K562 (cell line): ENCODE measurements around the gene CLHC1. TPM values are rescaled to one million over a fixed set of nuclear protein-coding genes. Genes with fewer than 3 reads are reported as not detected.

Experiments
- ARHGAP35 ChIP-seq: fragments of 450-650 bp; IDR thresholded peaks from 2 replicates; pipeline ENCODE4 v1.6.1; 2018; ENCODE audit not compliant: partially characterized antibody
- CSDE1 ChIP-seq, 2 experiments: fragments of 450-650 bp; IDR thresholded peaks; 2 replicates each; pipeline ENCODE4 v1.6.1; 2016; ENCODE audit warnings: mild to moderate bottlenecking in 1 of 2
- HIVEP1 ChIP-seq: fragments of 250-450 bp; sonication (Bioruptor Pico); IDR thresholded peaks from 2 replicates; pipeline ENCODE4 v1.4.0; 2020; ENCODE audit warnings: mild to moderate bottlenecking
- KAT2B ChIP-seq: IDR thresholded peaks from one replicate; pipeline ENCODE4 v1.6.1; 2012; ENCODE audit warnings: low read depth, mild to moderate bottlenecking, control low read depth, inconsistent platforms, low read length, moderate library complexity
- NR3C1 ChIP-seq: sonication (generic); formaldehyde crosslinking; IDR thresholded peaks from 2 replicates; pipeline ENCODE4 v1.8.1; 2022; ENCODE audit warnings: missing genetic modification reagents
- POLR2B ChIP-seq: fragments of 450-650 bp; IDR thresholded peaks from 2 replicates; pipeline ENCODE4 v1.6.1; 2018; ENCODE audit warnings: low read depth; ENCODE audit not compliant: partially characterized antibody
- SMARCA5 ChIP-seq: fragments of 450-650 bp; IDR thresholded peaks from 2 replicates; pipeline ENCODE4 v1.6.1; 2016
- STAT6 ChIP-seq: sonication (generic); formaldehyde crosslinking; IDR thresholded peaks from 2 replicates; pipeline ENCODE4 v1.8.1; 2023; ENCODE audit warnings: mild to moderate bottlenecking, missing genetic modification reagents
- TFAM ChIP-seq: fragments of 250-450 bp; sonication (Bioruptor Pico); conservative IDR thresholded peaks from 2 replicates; pipeline ENCODE4 v1.5.0; 2021; ENCODE audit warnings: mild to moderate bottlenecking, moderate library complexity
- TSHZ1 ChIP-seq: fragments of 250-450 bp; sonication (Bioruptor Pico); IDR thresholded peaks from 2 replicates; pipeline ENCODE4 v1.4.0; 2020; ENCODE audit warnings: mild to moderate bottlenecking, moderate library complexity
- ZBTB34 ChIP-seq: fragments of 250-450 bp; sonication (Bioruptor Pico); IDR thresholded peaks from 2 replicates; pipeline ENCODE4 v1.8.0; 2021; ENCODE audit warnings: mild to moderate bottlenecking, moderate library complexity
- ZBTB43 ChIP-seq: sonication (generic); formaldehyde crosslinking; IDR thresholded peaks from 2 replicates; pipeline ENCODE4 v1.8.0; 2023; ENCODE audit warnings: mild to moderate bottlenecking, missing genetic modification reagents
- ZC3H11A ChIP-seq: IDR thresholded peaks from 2 replicates; pipeline ENCODE4 v1.6.1; 2012; ENCODE audit warnings: low read depth, low read length, improper control_type of control experiment
- ZFX ChIP-seq: sonication (generic); formaldehyde crosslinking; IDR thresholded peaks from 2 replicates; pipeline ENCODE4 v1.8.0; 2022; ENCODE audit warnings: mild to moderate bottlenecking, missing genetic modification reagents, moderate library complexity
- ZNF785 ChIP-seq: fragments of 250-450 bp; sonication (Bioruptor Pico); IDR thresholded peaks from 2 replicates; pipeline ENCODE4 v1.4.0; 2020; ENCODE audit warnings: mild to moderate bottlenecking
- polyA plus RNA-seq, 8 experiments: library from polyadenylated mRNA; depleted of rRNA in 4 of 8; stranded (reverse) in 5 of 8; unstranded in 3 of 8; fragments of >200 nt; fragmentation: Nextera tagmentation in 2 of 8; fragmentation: Illumina TruSeq in 1 of 8; extraction: Ambion mirVana in 2 of 8; extraction: Trizol in 1 of 8; gene quantifications; 2 replicates each; pipeline versions ENCODE4 v1.2.1 to v1.2.3, GENCODE V29; 2011 to 2014; ENCODE audit warnings: inconsistent platforms in 1 of 8, missing spikeins in 1 of 8
- total RNA-seq, 7 experiments: library from RNA; depleted of rRNA in 6 of 7; stranded (reverse); fragments of >200 nt in 6 of 7; fragmentation: Illumina TruSeq in 2 of 7; extraction: Trizol in 2 of 7; gene quantifications; 2 replicates each; pipeline versions ENCODE4 v1.2.1 to v1.2.3, GENCODE V29; 2011 to 2021; ENCODE audit warnings: low replicate concordance in 1 of 7
- TF ChIP-seq, protein P1 (sequence below): fragments of 450-650 bp; formaldehyde crosslinking; IDR thresholded peaks from 2 replicates; pipeline ENCODE4 v1.4.0; 2020; ENCODE audit warnings: mild to moderate bottlenecking, moderate library complexity

CLHC1 gene
- total and polyA plus RNA-seq, 9 of the 15 experiments (the other 6 are each of a cell fraction or from before 2014, with no cell fraction given): 3.7 to 14.3 (median 8.6) TPM

DNA sequence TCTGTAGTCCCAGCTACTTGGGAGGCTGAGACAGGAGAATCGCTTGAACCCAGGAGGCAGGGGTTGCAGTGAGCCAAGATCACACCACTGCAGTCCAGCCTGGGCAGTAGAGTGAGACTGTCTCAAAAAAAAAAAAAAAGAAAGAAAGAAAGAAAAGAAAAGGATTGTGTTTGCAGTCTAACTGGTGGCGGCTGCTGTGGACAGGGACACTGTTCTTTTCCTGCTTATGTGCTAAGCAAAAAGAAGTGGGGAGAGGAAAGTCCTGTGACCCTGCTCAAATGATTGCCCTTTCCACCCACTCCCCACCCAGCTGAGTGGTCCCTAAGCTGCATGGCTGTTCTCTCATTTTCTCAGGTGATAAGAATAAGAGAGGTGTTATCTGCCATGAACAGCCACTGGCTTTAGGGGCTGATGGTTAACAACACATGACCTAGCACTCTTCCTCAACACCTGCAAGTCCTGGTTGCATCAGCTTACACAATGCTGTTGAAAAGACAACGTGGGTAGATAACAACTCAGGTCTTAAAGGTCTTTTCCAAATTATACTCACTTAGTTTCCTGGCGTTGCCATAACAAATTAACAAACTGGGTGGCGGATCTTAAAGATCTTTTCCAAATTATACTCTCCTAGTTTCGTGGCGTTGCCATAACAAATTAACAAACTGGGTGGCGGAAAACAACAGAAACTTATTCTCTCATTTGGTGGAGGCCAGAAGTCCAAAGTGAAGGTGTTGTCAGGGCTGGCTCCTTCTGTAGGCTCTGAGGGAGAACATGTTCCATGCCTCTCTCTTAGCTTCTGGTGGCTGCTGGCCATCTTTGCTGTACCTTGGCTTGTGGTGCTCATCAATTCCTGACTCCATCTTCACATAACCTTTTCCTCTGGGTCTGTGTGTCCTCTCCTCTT, 91.5 kb downstream of the CLHC1 start (continued):
- 0 out of 2 replicates have a peak, but pooled peaks have one; percentile 70 for TF ChIP-seq STAT6
- TF ChIP-seq ZBTB43: peak; percentile 77; the same call in 1 of the 2 replicates
- TF ChIP-seq POLR2B: peak; percentile 79
- TF ChIP-seq, protein P1, sequence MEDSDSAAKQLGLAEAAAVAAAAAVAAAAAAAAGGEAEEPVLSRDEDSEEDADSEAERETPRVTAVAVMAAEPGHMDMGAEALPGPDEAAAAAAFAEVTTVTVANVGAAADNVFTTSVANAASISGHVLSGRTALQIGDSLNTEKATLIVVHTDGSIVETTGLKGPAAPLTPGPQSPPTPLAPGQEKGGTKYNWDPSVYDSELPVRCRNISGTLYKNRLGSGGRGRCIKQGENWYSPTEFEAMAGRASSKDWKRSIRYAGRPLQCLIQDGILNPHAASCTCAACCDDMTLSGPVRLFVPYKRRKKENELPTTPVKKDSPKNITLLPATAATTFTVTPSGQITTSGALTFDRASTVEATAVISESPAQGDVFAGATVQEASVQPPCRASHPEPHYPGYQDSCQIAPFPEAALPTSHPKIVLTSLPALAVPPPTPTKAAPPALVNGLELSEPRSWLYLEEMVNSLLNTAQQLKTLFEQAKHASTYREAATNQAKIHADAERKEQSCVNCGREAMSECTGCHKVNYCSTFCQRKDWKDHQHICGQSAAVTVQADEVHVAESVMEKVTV (CRISPR knock-in tag): no peak
- 0 out of 4 replicates have a peak, but pooled peaks have one; percentile 32 to 77 for TF ChIP-seq CSDE1 (IDR thresholded peaks at IDR 0.05)
- TF ChIP-seq NR3C1 (CRISPR knock-in tag): no peak
- no peak for TF ChIP-seq ZNF785 (CRISPR knock-in tag)
- no peak for TF ChIP-seq KAT2B
- TF ChIP-seq ARHGAP35: peak; percentile 41
- no peak for TF ChIP-seq HIVEP1
- peak; percentile 78 for TF ChIP-seq ZBTB34 (CRISPR knock-in tag)
- no peak for TF ChIP-seq ZC3H11A
- 0 out of 2 replicates have a peak, but pooled peaks have one; percentile 3 for TF ChIP-seq TSHZ1
- TF ChIP-seq ZFX (CRISPR knock-in tag): no peak; the same call in 1 of the 2 replicates
- TF ChIP-seq TFAM (CRISPR knock-in tag): no peak
- peak; percentile 96 for TF ChIP-seq SMARCA5
